AG10803 (cell line): ENCODE measurements around the gene GRAMD2A.

ENCODE experiments used
- DNase-seq: peaks from one replicate; pipeline ENCODE4 v3.0.0; 2010; ENCODE audit warnings: low read depth
- H3K4me3 ChIP-seq: 2 replicates; pipeline ENCODE4 v1.5.1; 2011; ENCODE audit warnings: mild to moderate bottlenecking, low read length, control low read depth
- CTCF ChIP-seq: conservative IDR thresholded peaks from 2 replicates; pipeline ENCODE4 v1.5.1; 2011; ENCODE audit warnings: mild to moderate bottlenecking, low read length, control low read depth, inconsistent platforms

Gene GRAMD2A

GRCh38 chr15:72136170-72137051, 61.2 kb downstream of the GRAMD2A start:
- no peak for DNase-seq
- TF ChIP-seq CTCF, result no peak
- no peak overlapping the region for H3K4me3 ChIP-seq

GRCh38 chr15:72135719-72136118, 61.9 kb downstream of the GRAMD2A start:
- H3K4me3 ChIP-seq, result no peak overlapping the region
- DNase-seq, result no peak
- no peak for TF ChIP-seq CTCF

- TF ChIP-seq CTCF, result no peak
- DNase-seq, result no peak
- no peak overlapping the region for H3K4me3 ChIP-seq
These were observed 64.4 kb downstream of the GRAMD2A start for GRCh38 chr15:72133211-72133610.

- no peak overlapping the region for H3K4me3 ChIP-seq
- TF ChIP-seq CTCF, result no peak
- no peak for DNase-seq
These were observed 65.7 kb downstream of the GRAMD2A start for GRCh38 chr15:72131922-72132321.

- TF ChIP-seq CTCF, result no peak
- H3K4me3 ChIP-seq, result no peak overlapping the region
- no peak for DNase-seq
These were observed 67.3 kb downstream of the GRAMD2A start for GRCh38 chr15:72130272-72130671.

GRCh38 chr15:72128359-72128758, 69.2 kb downstream of the GRAMD2A start:
- H3K4me3 ChIP-seq, result no peak overlapping the region
- DNase-seq, result no peak
- TF ChIP-seq CTCF, result no peak

- no peak for TF ChIP-seq CTCF
- no peak for DNase-seq
- no peak overlapping the region for H3K4me3 ChIP-seq
These were observed 69.8 kb downstream of the GRAMD2A start for GRCh38 chr15:72127724-72128322.
